Endothelial cell of umbilical vein (primary cell): ENCODE measurements around the gene RGS18. TPM values are rescaled to one million over a fixed set of nuclear protein-coding genes. Genes with fewer than 3 reads are reported as not detected.
"Not testable (repeated sequence)": the region's sequence is repeated elsewhere in the genome, so short reads cannot be mapped to it uniquely, and the experiment has no call there.

Source experiments
- BruUV-seq: library from RNA; stranded (reverse); fragments of 400-500 nt; replicated peaks from 2 replicates; lab custom pipeline; 2021; lab: Mats Ljungman, UMichigan
- CTCF ChIA-PET: fragments of 300-600, 350-600 bp; sonication (Branson Sonifier 250); formaldehyde crosslinking; loops from one replicate; lab custom pipeline; 2021; ENCODE audit warnings: antibody characterized with exemption, inconsistent platforms; lab: Charles Lee
- POLR2A ChIA-PET: fragments of 300-600, 350-600 bp; sonication (Branson Sonifier 250); formaldehyde crosslinking; loops from one replicate; lab custom pipeline; 2021; ENCODE audit warnings: antibody characterized with exemption, inconsistent platforms; lab: Charles Lee
- DNase-seq: peaks from one replicate; pipeline ENCODE4 v3.0.0-alpha.2; 2011; ENCODE audit warnings: low read depth, low spot score
- FAIRE-seq: peaks from 2 replicates; lab custom pipeline; 2011; peaks lifted over from hg19 to GRCh38; lab: Jason Lieb, UNC
- H2AFZ ChIP-seq: 2 replicates; pipeline ENCODE4 v1.6.0; 2012; ENCODE audit warnings: low read depth, low read length, control low read depth, inconsistent platforms
- H3K27ac ChIP-seq: 2 replicates; pipeline ENCODE4 v1.5.1; 2011; ENCODE audit warnings: low read depth, mild to moderate bottlenecking, control low read depth, low read length, moderate library complexity; ENCODE audit not compliant: insufficient read depth
- H3K27me3 ChIP-seq, 2 experiments: 2 replicates each; pipeline versions ENCODE4 v1.6.0 to v1.6.1; 2011; ENCODE audit warnings: low read length in 2 of 2, mixed read lengths in 1 of 2; ENCODE audit not compliant: control insufficient read depth in 2 of 2, insufficient read depth in 2 of 2
- H3K36me3 ChIP-seq, 2 experiments: 2 replicates in 1 of 2; 3 replicates in 1 of 2; pipeline ENCODE4 v1.5.1; 2011; ENCODE audit warnings: low read length in 2 of 2, mild to moderate bottlenecking in 1 of 2, moderate library complexity in 1 of 2; ENCODE audit not compliant: control insufficient read depth in 2 of 2, insufficient read depth in 2 of 2; ENCODE audit errors: extremely low read depth in 1 of 2
- H3K4me1 ChIP-seq: 3 replicates; pipeline ENCODE4 v1.5.1; 2011; ENCODE audit warnings: mild to moderate bottlenecking, low read length; ENCODE audit not compliant: control insufficient read depth, insufficient read depth; ENCODE audit errors: extremely low read depth
- H3K4me2 ChIP-seq: 2 replicates; pipeline ENCODE4 v1.6.1; 2011; ENCODE audit warnings: low read length, control low read depth, mixed read lengths; ENCODE audit not compliant: insufficient read depth
- H3K4me3 ChIP-seq, 3 experiments: fragments of 200-600 bp in 1 of 3; sonication (generic), shearing (Covaris generic) in 1 of 3; replicated peaks in 1 of 3; 2 replicates each; pipeline ENCODE4 v1.5.1; 2011 to 2016; ENCODE audit warnings: control low read depth in 3 of 3, low read length in 3 of 3, mild to moderate bottlenecking in 2 of 3, inconsistent platforms in 1 of 3, low read depth in 1 of 3, moderate library complexity in 1 of 3; ENCODE audit not compliant: insufficient read depth in 1 of 3
- H3K79me2 ChIP-seq: 2 replicates; pipeline ENCODE4 v1.6.0; 2012; ENCODE audit warnings: low read length, inconsistent platforms; ENCODE audit not compliant: control insufficient read depth, insufficient read depth
- H3K9ac ChIP-seq: replicated peaks from 2 replicates; pipeline ENCODE3; 2011; ENCODE audit warnings: low read length, control low read depth; ENCODE audit not compliant: insufficient read depth; ENCODE audit errors: extremely low read depth
- H3K9me1 ChIP-seq: replicated peaks from 3 replicates; pipeline ENCODE4 v1.6.0; 2011; ENCODE audit warnings: mild to moderate bottlenecking, low read length; ENCODE audit not compliant: control insufficient read depth, insufficient read depth; ENCODE audit errors: extremely low read depth
- H3K9me3 ChIP-seq: replicated peaks from 2 replicates; pipeline ENCODE4 v1.5.1; 2012; ENCODE audit warnings: low read length, inconsistent platforms; ENCODE audit not compliant: control insufficient read depth, insufficient read depth
- H4K20me1 ChIP-seq: replicated peaks from 2 replicates; pipeline ENCODE3; 2011; ENCODE audit warnings: mild to moderate bottlenecking, low read length; ENCODE audit not compliant: control insufficient read depth, insufficient read depth; ENCODE audit errors: extremely low read depth
- CTCF ChIP-seq, 2 donors: IDR thresholded peaks; 1 replicate in 1 of 2; 2 replicates in 1 of 2; pipeline ENCODE4 v1.5.1; 2011; ENCODE audit warnings: low read length in 2 of 2, mild to moderate bottlenecking in 2 of 2, moderate library complexity in 2 of 2, control low read depth in 1 of 2, inconsistent platforms in 1 of 2, low read depth in 1 of 2; ENCODE audit not compliant: insufficient read depth in 1 of 2; ENCODE audit errors: extremely low read depth in 1 of 2
- EZH2 ChIP-seq: IDR thresholded peaks from 2 replicates; pipeline ENCODE4 v1.6.1; 2012; ENCODE audit warnings: borderline replicate concordance, low read depth, mild to moderate bottlenecking, moderate library complexity, low read length, inconsistent platforms; ENCODE audit not compliant: severe bottlenecking
- GATA2 ChIP-seq: IDR thresholded peaks from 2 replicates; pipeline ENCODE4 v1.7.0; 2011; ENCODE audit warnings: low read depth, mild to moderate bottlenecking, moderate library complexity, mixed read lengths, low read length; ENCODE audit not compliant: insufficient read length, insufficient read depth
- MAX ChIP-seq: IDR thresholded peaks from 2 replicates; pipeline ENCODE4 v1.6.1; 2011; ENCODE audit not compliant: insufficient read depth, insufficient read length
- MYC ChIP-seq: IDR thresholded peaks from one replicate; pipeline ENCODE4 v1.6.1; 2011; ENCODE audit warnings: mild to moderate bottlenecking, low read depth, low read length
- POLR2A ChIP-seq: IDR thresholded peaks from 2 replicates; pipeline ENCODE4 v1.6.1; 2012; ENCODE audit warnings: low read depth, mild to moderate bottlenecking, control low read depth, low read length
- POLR2AphosphoS5 ChIP-seq: IDR thresholded peaks from 2 replicates; pipeline ENCODE4 v1.6.1; 2012; ENCODE audit warnings: low read depth, mild to moderate bottlenecking, control low read depth, low read length, moderate library complexity; ENCODE audit not compliant: insufficient read depth
- dilution Hi-C: fragments of 300-500 bp; cut with MboI; formaldehyde crosslinking; loops from one replicate; pipeline ENCODE4 v1.15.0; 2019; ENCODE audit warnings: low sequenced_read_pairs; ENCODE audit not compliant: extremely low pct_ligation_motif_present
- intact Hi-C: fragments of 100-400 bp; cut with micrococcal nuclease; formaldehyde crosslinking; loops from one replicate; pipeline ENCODE4 v1.10.0; 2022
- polyA plus RNA-seq, 4 experiments: library from polyadenylated mRNA; depleted of rRNA in 3 of 4; stranded (reverse) in 3 of 4; unstranded in 1 of 4; fragments of >200 nt; gene quantifications; 2 replicates each; pipeline versions ENCODE4 v1.2.1 to v1.2.3, GENCODE V29; 2011 to 2012; ENCODE audit warnings: missing spikeins in 1 of 4
- total RNA-seq: library from RNA; stranded (reverse); gene quantifications from 2 replicates; pipeline ENCODE4 v1.2.3, GENCODE V29; 2021

RGS18 gene
- total and polyA plus RNA-seq, 2 donors (not counting 3 experiments of a cell fraction or from before 2014, with no cell fraction given): not detected

GRCh38 chr1:192130175-192130574, 28.1 kb upstream of the RGS18 start:
- no peak overlapping the region for H2AFZ ChIP-seq
- intact Hi-C loops (no loop called here), dilution Hi-C loops (no loop called here)
- no peaks in the 10 kb centered on the region for H4K20me1 ChIP-seq
- H3K9me3 ChIP-seq: no peaks in the 10 kb centered on the region
- DNase-seq (no peak), FAIRE-seq (no peak)
- H3K9ac ChIP-seq: no peak overlapping the region
- no peaks in the 10 kb centered on the region for H3K9me1 ChIP-seq
- TF ChIP-seq POLR2A (no peak), GATA2 (no peak), CTCF (IDR thresholded peaks at IDR 0.05; ENCODE audit: extremely low read depth in 1 of 2, insufficient read depth in 1 of 2, low read depth in 1 of 2, low read length in 2 of 2) (no peak), POLR2AphosphoS5 (no peak), MYC (no peak), EZH2 (no peak), MAX (no peak)
- POLR2A ChIA-PET: no interaction called here
- no peaks in the 10 kb centered on the region for H3K36me3 ChIP-seq
- H3K27ac ChIP-seq: no peak overlapping the region
- H3K4me1 ChIP-seq: peaks cover 8% of the 10 kb centered on the region
- no peaks in the 10 kb centered on the region for H3K79me2 ChIP-seq
- no peak overlapping the region for H3K4me2 ChIP-seq
- CTCF ChIA-PET: no interaction called here
- BruUV-seq: no TSS peak
- no peak overlapping the region for H3K4me3 ChIP-seq
- H3K27me3 ChIP-seq: no peaks in the 10 kb centered on the region

GRCh38 chr1:192130865-192131264, 27.4 kb upstream of the RGS18 start:
- FAIRE-seq, H3K9ac ChIP-seq, H3K36me3 ChIP-seq, DNase-seq, H4K20me1 ChIP-seq, H3K4me3 ChIP-seq, H3K4me2 ChIP-seq, H2AFZ ChIP-seq, dilution Hi-C loops, H3K4me1 ChIP-seq, H3K79me2 ChIP-seq, H3K27ac ChIP-seq, POLR2A ChIA-PET, CTCF ChIA-PET, H3K9me1 ChIP-seq, H3K27me3 ChIP-seq, H3K9me3 ChIP-seq, BruUV-seq, intact Hi-C loops: not testable (repeated sequence)
